WTC11 (cell line): Measurements from ENCODE around the gene STARD13.

Source experiments
- ATF3 ChIP-seq: sonication (generic); formaldehyde crosslinking; conservative IDR thresholded peaks from 2 replicates; pipeline ENCODE4 v1.8.1; 2022; ENCODE audit warnings: mild to moderate bottlenecking, missing genetic modification reagents
- E2F4 ChIP-seq: sonication (generic); formaldehyde crosslinking; IDR thresholded peaks from 2 replicates; pipeline ENCODE4 v1.8.1; 2022; ENCODE audit warnings: low read depth, mild to moderate bottlenecking, moderate library complexity, missing genetic modification reagents, borderline replicate concordance
- FOXJ3 ChIP-seq: sonication (generic); formaldehyde crosslinking; IDR thresholded peaks from 2 replicates; pipeline ENCODE4 v1.9.0; 2021; ENCODE audit warnings: missing genetic modification reagents, mild to moderate bottlenecking, borderline replicate concordance
- TF ChIP-seq, protein P1 (sequence below): sonication (generic); formaldehyde crosslinking; IDR thresholded peaks from 2 replicates; pipeline ENCODE4 v1.8.0; 2022; ENCODE audit warnings: missing genetic modification reagents
- TF ChIP-seq, protein P2 (sequence below): fragments of 200-600 bp; IDR thresholded peaks from 2 replicates; pipeline ENCODE4 v1.8.0; 2022; ENCODE audit warnings: antibody characterized with exemption
- TF ChIP-seq, protein P3 (sequence below): sonication (generic); formaldehyde crosslinking; IDR thresholded peaks from 2 replicates; pipeline ENCODE4 v1.8.0; 2023; ENCODE audit warnings: missing genetic modification reagents

- TF ChIP-seq, protein P1, sequence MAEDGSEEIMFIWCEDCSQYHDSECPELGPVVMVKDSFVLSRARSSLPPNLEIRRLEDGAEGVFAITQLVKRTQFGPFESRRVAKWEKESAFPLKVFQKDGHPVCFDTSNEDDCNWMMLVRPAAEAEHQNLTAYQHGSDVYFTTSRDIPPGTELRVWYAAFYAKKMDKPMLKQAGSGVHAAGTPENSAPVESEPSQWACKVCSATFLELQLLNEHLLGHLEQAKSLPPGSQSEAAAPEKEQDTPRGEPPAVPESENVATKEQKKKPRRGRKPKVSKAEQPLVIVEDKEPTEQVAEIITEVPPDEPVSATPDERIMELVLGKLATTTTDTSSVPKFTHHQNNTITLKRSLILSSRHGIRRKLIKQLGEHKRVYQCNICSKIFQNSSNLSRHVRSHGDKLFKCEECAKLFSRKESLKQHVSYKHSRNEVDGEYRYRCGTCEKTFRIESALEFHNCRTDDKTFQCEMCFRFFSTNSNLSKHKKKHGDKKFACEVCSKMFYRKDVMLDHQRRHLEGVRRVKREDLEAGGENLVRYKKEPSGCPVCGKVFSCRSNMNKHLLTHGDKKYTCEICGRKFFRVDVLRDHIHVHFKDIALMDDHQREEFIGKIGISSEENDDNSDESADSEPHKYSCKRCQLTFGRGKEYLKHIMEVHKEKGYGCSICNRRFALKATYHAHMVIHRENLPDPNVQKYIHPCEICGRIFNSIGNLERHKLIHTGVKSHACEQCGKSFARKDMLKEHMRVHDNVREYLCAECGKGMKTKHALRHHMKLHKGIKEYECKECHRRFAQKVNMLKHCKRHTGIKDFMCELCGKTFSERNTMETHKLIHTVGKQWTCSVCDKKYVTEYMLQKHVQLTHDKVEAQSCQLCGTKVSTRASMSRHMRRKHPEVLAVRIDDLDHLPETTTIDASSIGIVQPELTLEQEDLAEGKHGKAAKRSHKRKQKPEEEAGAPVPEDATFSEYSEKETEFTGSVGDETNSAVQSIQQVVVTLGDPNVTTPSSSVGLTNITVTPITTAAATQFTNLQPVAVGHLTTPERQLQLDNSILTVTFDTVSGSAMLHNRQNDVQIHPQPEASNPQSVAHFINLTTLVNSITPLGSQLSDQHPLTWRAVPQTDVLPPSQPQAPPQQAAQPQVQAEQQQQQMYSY (CRISPR knock-in tag) = no peak
- TF ChIP-seq FOXJ3 (CRISPR knock-in tag) = no peak
- TF ChIP-seq E2F4 = no peak
- TF ChIP-seq, protein P2, sequence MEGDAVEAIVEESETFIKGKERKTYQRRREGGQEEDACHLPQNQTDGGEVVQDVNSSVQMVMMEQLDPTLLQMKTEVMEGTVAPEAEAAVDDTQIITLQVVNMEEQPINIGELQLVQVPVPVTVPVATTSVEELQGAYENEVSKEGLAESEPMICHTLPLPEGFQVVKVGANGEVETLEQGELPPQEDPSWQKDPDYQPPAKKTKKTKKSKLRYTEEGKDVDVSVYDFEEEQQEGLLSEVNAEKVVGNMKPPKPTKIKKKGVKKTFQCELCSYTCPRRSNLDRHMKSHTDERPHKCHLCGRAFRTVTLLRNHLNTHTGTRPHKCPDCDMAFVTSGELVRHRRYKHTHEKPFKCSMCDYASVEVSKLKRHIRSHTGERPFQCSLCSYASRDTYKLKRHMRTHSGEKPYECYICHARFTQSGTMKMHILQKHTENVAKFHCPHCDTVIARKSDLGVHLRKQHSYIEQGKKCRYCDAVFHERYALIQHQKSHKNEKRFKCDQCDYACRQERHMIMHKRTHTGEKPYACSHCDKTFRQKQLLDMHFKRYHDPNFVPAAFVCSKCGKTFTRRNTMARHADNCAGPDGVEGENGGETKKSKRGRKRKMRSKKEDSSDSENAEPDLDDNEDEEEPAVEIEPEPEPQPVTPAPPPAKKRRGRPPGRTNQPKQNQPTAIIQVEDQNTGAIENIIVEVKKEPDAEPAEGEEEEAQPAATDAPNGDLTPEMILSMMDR = no peak
- TF ChIP-seq, protein P3, sequence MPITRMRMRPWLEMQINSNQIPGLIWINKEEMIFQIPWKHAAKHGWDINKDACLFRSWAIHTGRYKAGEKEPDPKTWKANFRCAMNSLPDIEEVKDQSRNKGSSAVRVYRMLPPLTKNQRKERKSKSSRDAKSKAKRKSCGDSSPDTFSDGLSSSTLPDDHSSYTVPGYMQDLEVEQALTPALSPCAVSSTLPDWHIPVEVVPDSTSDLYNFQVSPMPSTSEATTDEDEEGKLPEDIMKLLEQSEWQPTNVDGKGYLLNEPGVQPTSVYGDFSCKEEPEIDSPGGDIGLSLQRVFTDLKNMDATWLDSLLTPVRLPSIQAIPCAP (CRISPR knock-in tag) = no peak
- TF ChIP-seq ATF3 = no peak
Observed at GRCh38 chr13:33189470-33189869, 96.1 kb downstream of the STARD13 start.
